Measurements from ENCODE around the gene MAG.

The MAG gene

GRCh38 chr19:35328851-35329285 is 36.9 kb downstream of the MAG start, which contains the start of gene CD22:
Gene CD22 (plus strand): TSS chr19:35329187. CDS start chr19:35332041, 2,854 bp downstream.
- no peak within 1 kb of the TSS for H3K4me3 ChIP-seq (replicated peaks; ENCODE audit: low read depth, low read length)
- no peak for DNase-seq (ENCODE audit: low read depth)
- TF ChIP-seq, protein P1, sequence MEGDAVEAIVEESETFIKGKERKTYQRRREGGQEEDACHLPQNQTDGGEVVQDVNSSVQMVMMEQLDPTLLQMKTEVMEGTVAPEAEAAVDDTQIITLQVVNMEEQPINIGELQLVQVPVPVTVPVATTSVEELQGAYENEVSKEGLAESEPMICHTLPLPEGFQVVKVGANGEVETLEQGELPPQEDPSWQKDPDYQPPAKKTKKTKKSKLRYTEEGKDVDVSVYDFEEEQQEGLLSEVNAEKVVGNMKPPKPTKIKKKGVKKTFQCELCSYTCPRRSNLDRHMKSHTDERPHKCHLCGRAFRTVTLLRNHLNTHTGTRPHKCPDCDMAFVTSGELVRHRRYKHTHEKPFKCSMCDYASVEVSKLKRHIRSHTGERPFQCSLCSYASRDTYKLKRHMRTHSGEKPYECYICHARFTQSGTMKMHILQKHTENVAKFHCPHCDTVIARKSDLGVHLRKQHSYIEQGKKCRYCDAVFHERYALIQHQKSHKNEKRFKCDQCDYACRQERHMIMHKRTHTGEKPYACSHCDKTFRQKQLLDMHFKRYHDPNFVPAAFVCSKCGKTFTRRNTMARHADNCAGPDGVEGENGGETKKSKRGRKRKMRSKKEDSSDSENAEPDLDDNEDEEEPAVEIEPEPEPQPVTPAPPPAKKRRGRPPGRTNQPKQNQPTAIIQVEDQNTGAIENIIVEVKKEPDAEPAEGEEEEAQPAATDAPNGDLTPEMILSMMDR (IDR thresholded peaks at IDR 0.05; ENCODE audit: low read length, missing control alignments): no peak

DNA sequence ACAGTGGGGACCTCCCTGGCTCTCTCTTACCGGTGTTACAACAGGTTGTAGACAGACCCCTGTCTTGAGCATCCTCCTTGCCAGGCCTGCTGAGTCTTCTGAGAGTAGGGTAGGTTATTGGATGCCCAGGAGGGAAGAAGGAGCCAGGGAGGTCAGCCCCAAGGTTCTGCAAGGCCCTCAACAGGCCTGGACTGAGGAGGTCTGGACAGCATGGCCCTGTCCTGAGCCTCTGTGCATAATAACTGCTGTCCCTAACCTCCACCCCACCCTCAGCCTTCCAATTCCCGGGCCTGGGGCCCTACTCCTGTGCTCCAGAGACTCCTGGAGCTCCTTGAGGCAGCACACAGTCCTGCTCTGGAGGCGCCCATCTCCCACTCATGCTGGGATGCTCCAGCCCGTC is 37.4 kb downstream of the MAG start:
- H3K4me3 ChIP-seq (replicated peaks; ENCODE audit: low read depth, low read length): no peak overlapping the region
- no peak for DNase-seq (ENCODE audit: low read depth)
- TF ChIP-seq, protein P1 (IDR thresholded peaks at IDR 0.05; ENCODE audit: low read length, missing control alignments): no peak

GRCh38 chr19:35330475-35330874 is 38.5 kb downstream of the MAG start:
- H3K4me3 ChIP-seq (replicated peaks; ENCODE audit: low read depth, low read length): no peak overlapping the region
- DNase-seq (ENCODE audit: low read depth): no peak
- TF ChIP-seq, protein P1 (IDR thresholded peaks at IDR 0.05; ENCODE audit: low read length, missing control alignments): no peak

DNA sequence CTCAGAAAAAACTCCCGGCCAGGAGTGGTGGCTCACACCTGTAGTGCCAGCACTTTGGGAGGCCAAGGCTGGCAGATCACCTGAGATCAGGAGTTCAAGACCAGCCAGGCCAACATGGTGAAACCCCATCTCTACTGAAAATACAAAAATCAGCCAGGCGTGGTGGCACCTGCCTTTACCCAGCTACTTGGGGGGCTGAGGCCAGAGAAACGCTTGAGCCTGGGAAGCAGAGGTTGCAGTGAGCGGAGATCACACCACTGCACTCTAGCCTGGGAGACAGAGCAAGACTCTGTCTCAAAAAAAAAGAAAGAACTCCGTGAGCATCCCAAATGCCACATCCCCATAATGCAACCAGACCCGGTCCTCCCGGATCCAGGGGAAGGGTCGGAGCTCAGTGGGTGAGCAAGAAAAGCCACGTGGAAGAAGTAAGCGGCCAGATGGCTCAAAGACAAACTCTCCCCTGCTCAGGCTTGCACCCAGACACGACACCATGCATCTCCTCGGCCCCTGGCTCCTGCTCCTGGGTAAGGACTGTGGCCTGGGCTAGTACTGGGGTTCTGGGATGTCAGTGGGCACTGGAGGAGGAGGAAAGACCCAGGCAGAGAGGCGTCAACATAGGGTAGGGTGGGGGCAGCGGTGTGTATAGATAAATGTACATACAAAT is 39.7 kb downstream of the MAG start:
- no peak overlapping the region for H3K4me3 ChIP-seq (replicated peaks; ENCODE audit: low read depth, low read length)
- TF ChIP-seq, protein P1 (IDR thresholded peaks at IDR 0.05; ENCODE audit: low read length, missing control alignments): no peak
- DNase-seq (ENCODE audit: low read depth): no peak

DNA sequence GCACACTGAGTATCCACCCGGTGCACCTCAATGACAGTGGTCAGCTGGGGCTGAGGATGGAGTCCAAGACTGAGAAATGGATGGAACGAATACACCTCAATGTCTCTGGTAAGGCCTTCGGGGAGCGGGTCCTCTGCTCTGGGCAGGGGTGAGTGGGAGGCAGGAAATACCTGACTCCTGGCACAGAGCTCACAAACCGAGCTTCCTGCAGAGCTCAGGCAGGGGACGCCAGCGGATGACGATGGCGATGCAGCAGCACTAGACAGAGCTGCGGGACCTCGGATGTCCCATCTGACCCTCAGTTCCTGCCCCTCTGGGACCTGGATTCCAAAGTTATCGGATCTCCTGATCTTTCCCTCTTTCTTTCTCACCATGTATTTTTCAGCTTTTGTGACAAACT is 40.9 kb downstream of the MAG start:
- no peak overlapping the region for H3K4me3 ChIP-seq (replicated peaks; ENCODE audit: low read depth, low read length)
- TF ChIP-seq, protein P1 (IDR thresholded peaks at IDR 0.05; ENCODE audit: low read length, missing control alignments): no peak
- DNase-seq (ENCODE audit: low read depth): no peak

- TF ChIP-seq, protein P1 (IDR thresholded peaks at IDR 0.05; ENCODE audit: low read length, missing control alignments): no peak
- no peak overlapping the region for H3K4me3 ChIP-seq (replicated peaks; ENCODE audit: low read depth, low read length)
- no peak for DNase-seq (ENCODE audit: low read depth)
These were observed 42.3 kb downstream of the MAG start for GRCh38 chr19:35334144-35334753.

Measured in fibroblast of pulmonary artery (primary cell).